GM19328 (cell line): ENCODE results near the gene CTDSPL.

Experiments used
- ATAC-seq: cut with Tn5 transposase; IDR thresholded peaks from one replicate; pipeline ENCODE4 v1.9.1; 2021; ENCODE audit warnings: mild to moderate bottlenecking, moderate library complexity; ENCODE audit not compliant: unreplicated experiment

The CTDSPL gene

GRCh38 chr3:37890522-37890921 lies 28.8 kb downstream of the CTDSPL start:
- ATAC-seq, result no peak

- no peak for ATAC-seq
Observed at GRCh38 chr3:37891227-37891626, 29.5 kb downstream of the CTDSPL start.

- ATAC-seq, result no peak
Observed at GRCh38 chr3:37892927-37893600, 31.4 kb downstream of the CTDSPL start.

GRCh38 chr3:37896827-37897226 lies 35.1 kb downstream of the CTDSPL start:
- no peak for ATAC-seq

GRCh38 chr3:37897763-37898162 lies 36.1 kb downstream of the CTDSPL start:
- ATAC-seq, result no peak

- no peak for ATAC-seq
Observed at GRCh38 chr3:37898424-37898823, 36.7 kb downstream of the CTDSPL start.

- no peak for ATAC-seq
Observed at GRCh38 chr3:37899101-37899707, 37.5 kb downstream of the CTDSPL start.

- ATAC-seq, result no peak
Observed at GRCh38 chr3:37899711-37900306, 38.1 kb downstream of the CTDSPL start.

GRCh38 chr3:37901721-37902120 lies 40.0 kb downstream of the CTDSPL start:
- no peak for ATAC-seq

GRCh38 chr3:37902674-37903073 lies 41.0 kb downstream of the CTDSPL start:
- ATAC-seq, result no peak

GRCh38 chr3:37903320-37903719 lies 41.6 kb downstream of the CTDSPL start:
- no peak for ATAC-seq

- ATAC-seq, result no peak
Observed at GRCh38 chr3:37903734-37904133, 42.1 kb downstream of the CTDSPL start.

- no peak for ATAC-seq
Observed at GRCh38 chr3:37904601-37905000, 42.9 kb downstream of the CTDSPL start.

GRCh38 chr3:37905346-37905745 lies 43.7 kb downstream of the CTDSPL start:
- ATAC-seq, result no peak

GRCh38 chr3:37905987-37906674 lies 44.5 kb downstream of the CTDSPL start:
- no peak for ATAC-seq

- no peak for ATAC-seq
Observed at GRCh38 chr3:37906734-37907282, 45.1 kb downstream of the CTDSPL start.

- ATAC-seq, result no peak
Observed at GRCh38 chr3:37907371-37907770, 45.7 kb downstream of the CTDSPL start.

- ATAC-seq, result peak; percentile 94
Observed at GRCh38 chr3:37907906-37908305, 46.2 kb downstream of the CTDSPL start.

GRCh38 chr3:37909067-37909911 lies 47.6 kb downstream of the CTDSPL start:
- no peak for ATAC-seq

- no peak for ATAC-seq
Observed at GRCh38 chr3:37910671-37911400, 49.2 kb downstream of the CTDSPL start.
